GM21717 (cell line): Measurements from ENCODE around the gene KCNJ16.

ENCODE experiments used
- ATAC-seq: cut with Tn5 transposase; IDR thresholded peaks from one replicate; pipeline ENCODE4 v1.9.1; 2021; ENCODE audit warnings: mild to moderate bottlenecking, moderate library complexity; ENCODE audit not compliant: unreplicated experiment

Gene KCNJ16

GRCh38 chr17:70095455-70095854 lies 20.4 kb downstream of the KCNJ16 start:
- ATAC-seq = no peak

GRCh38 chr17:70096861-70097260 lies 21.8 kb downstream of the KCNJ16 start:
- ATAC-seq = no peak

GRCh38 chr17:70098030-70098429 lies 23.0 kb downstream of the KCNJ16 start:
- no peak for ATAC-seq

GRCh38 chr17:70099294-70099693 lies 24.3 kb downstream of the KCNJ16 start:
- ATAC-seq = no peak

- ATAC-seq = no peak
Measured at GRCh38 chr17:70099884-70100283, 24.9 kb downstream of the KCNJ16 start.

GRCh38 chr17:70100983-70101382 lies 26.0 kb downstream of the KCNJ16 start:
- ATAC-seq = no peak

- ATAC-seq = no peak
Measured at GRCh38 chr17:70102531-70102930, 27.5 kb downstream of the KCNJ16 start.

- no peak for ATAC-seq
Measured at GRCh38 chr17:70104791-70105523, 29.9 kb downstream of the KCNJ16 start.

GRCh38 chr17:70105641-70106040 lies 30.6 kb downstream of the KCNJ16 start:
- ATAC-seq = no peak

- no peak for ATAC-seq
Measured at GRCh38 chr17:70106551-70106950, 31.5 kb downstream of the KCNJ16 start.

- no peak for ATAC-seq
Measured at GRCh38 chr17:70107441-70107840, 32.4 kb downstream of the KCNJ16 start.

GRCh38 chr17:70107904-70108565 lies 33.0 kb downstream of the KCNJ16 start:
- ATAC-seq = no peak

- ATAC-seq = no peak
Measured at GRCh38 chr17:70109497-70109896, 34.5 kb downstream of the KCNJ16 start.

- no peak for ATAC-seq
Measured at GRCh38 chr17:70110443-70110880, 35.4 kb downstream of the KCNJ16 start.

GRCh38 chr17:70111201-70111600 lies 36.2 kb downstream of the KCNJ16 start:
- no peak for ATAC-seq

- no peak for ATAC-seq
Measured at GRCh38 chr17:70114405-70114804, 39.4 kb downstream of the KCNJ16 start.

GRCh38 chr17:70115126-70115525 lies 40.1 kb downstream of the KCNJ16 start:
- no peak for ATAC-seq

- no peak for ATAC-seq
Measured at GRCh38 chr17:70116919-70117318, 41.9 kb downstream of the KCNJ16 start.

GRCh38 chr17:70119545-70119944 lies 44.5 kb downstream of the KCNJ16 start:
- ATAC-seq = no peak

GRCh38 chr17:70119983-70120382 lies 45.0 kb downstream of the KCNJ16 start:
- ATAC-seq = no peak

- ATAC-seq = no peak
Measured at GRCh38 chr17:70120425-70120824, 45.4 kb downstream of the KCNJ16 start.

- no peak for ATAC-seq
Measured at GRCh38 chr17:70121126-70121525, 46.1 kb downstream of the KCNJ16 start.
